ENCODE results near the gene AGTRAP. TPM values are rescaled to one million over a fixed set of nuclear protein-coding genes. Genes with fewer than 3 reads are reported as not detected.

The AGTRAP gene
- total and polyA plus RNA-seq, 2 donors (not counting 1 experiment from before 2014, with no cell fraction given), result 25.5 to 58.8 TPM

- peaks cover 5% of the 10 kb centered on the region for H3K36me3 ChIP-seq (ENCODE audit: control insufficient read depth, insufficient read depth, low read length)
- peak; percentile 12 to 23 for DNase-seq (ENCODE audit: low read depth in 2 of 2)
- TF ChIP-seq, protein P1, sequence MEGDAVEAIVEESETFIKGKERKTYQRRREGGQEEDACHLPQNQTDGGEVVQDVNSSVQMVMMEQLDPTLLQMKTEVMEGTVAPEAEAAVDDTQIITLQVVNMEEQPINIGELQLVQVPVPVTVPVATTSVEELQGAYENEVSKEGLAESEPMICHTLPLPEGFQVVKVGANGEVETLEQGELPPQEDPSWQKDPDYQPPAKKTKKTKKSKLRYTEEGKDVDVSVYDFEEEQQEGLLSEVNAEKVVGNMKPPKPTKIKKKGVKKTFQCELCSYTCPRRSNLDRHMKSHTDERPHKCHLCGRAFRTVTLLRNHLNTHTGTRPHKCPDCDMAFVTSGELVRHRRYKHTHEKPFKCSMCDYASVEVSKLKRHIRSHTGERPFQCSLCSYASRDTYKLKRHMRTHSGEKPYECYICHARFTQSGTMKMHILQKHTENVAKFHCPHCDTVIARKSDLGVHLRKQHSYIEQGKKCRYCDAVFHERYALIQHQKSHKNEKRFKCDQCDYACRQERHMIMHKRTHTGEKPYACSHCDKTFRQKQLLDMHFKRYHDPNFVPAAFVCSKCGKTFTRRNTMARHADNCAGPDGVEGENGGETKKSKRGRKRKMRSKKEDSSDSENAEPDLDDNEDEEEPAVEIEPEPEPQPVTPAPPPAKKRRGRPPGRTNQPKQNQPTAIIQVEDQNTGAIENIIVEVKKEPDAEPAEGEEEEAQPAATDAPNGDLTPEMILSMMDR (conservative IDR thresholded peaks at IDR 0.05 in 1 of 2, IDR thresholded peaks at IDR 0.05 in 1 of 2; ENCODE audit: low read depth in 1 of 2, low read length in 2 of 2), result peak; percentile 28 to 47
- no peak for TF ChIP-seq EZH2 (IDR thresholded peaks at IDR 0.05; ENCODE audit: low read length, missing control alignments)
Measured at GRCh38 chr1:11749203-11749689, 13.3 kb downstream of the AGTRAP start.

DNA sequence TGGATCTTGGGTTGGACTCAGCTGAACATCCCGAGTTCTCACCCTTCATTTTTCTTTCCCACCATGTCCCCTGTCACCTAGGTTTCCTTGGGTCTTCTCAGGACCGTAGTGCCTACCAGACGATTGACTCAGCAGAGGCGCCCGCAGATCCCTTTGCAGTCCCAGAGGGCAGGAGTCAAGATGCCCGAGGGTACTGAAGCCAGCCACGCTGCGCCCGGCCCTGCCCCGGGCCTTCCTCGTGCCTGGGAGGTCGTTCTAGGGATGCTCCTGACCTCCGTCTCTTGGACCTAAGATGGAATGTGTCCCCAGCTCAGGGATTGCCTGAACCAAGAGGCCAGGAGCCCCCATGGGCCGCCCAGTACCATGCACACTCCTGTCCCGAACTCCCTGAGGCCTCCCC lies 14.1 kb downstream of the AGTRAP start:
- H3K36me3 ChIP-seq (ENCODE audit: control insufficient read depth, insufficient read depth, low read length), result peaks cover 5% of the 10 kb centered on the region
- no peak overlapping the region for H3K27ac ChIP-seq (ENCODE audit: insufficient read depth, low read length)
- H3K4me2 ChIP-seq (ENCODE audit: extremely low read depth, insufficient read depth, low read length), result no peak overlapping the region
- H3K4me3 ChIP-seq (replicated peaks in 1 of 4; ENCODE audit: control extremely low read depth in 1 of 4, insufficient read depth in 1 of 4, low read depth in 3 of 4, low read length in 4 of 4), result no peak overlapping the region
- no peaks in the 10 kb centered on the region for H3K4me1 ChIP-seq (ENCODE audit: control insufficient read depth, extremely low read depth, insufficient read depth, low read length)
- no peak for TF ChIP-seq EZH2 (IDR thresholded peaks at IDR 0.05; ENCODE audit: low read length, missing control alignments)
- TF ChIP-seq, protein P1 (conservative IDR thresholded peaks at IDR 0.05 in 1 of 2, IDR thresholded peaks at IDR 0.05 in 1 of 2; ENCODE audit: low read depth in 1 of 2, low read length in 2 of 2), result no peak
- H3K79me2 ChIP-seq (ENCODE audit: control insufficient read depth, insufficient read depth, low read length), result no peaks in the 10 kb centered on the region
- H3K27me3 ChIP-seq (ENCODE audit: control insufficient read depth, insufficient read depth, low read length), result no peaks in the 10 kb centered on the region
- H4K20me1 ChIP-seq (ENCODE audit: control insufficient read depth, extremely low read depth, insufficient read depth, low read length), result no peaks in the 10 kb centered on the region
- no peak overlapping the region for H3K9ac ChIP-seq (ENCODE audit: insufficient read depth, low read length)
- no peak for DNase-seq (ENCODE audit: low read depth in 2 of 2)
- H3K9me3 ChIP-seq (ENCODE audit: control insufficient read depth, insufficient read depth, low read depth, low read length), result no peaks in the 10 kb centered on the region
- no peak overlapping the region for H2AFZ ChIP-seq (ENCODE audit: low read length)

More at GRCh38 chr1:11749203-11749689, 13.3 kb downstream of the AGTRAP start:
- Histone ChIP-seq H3K9me3 (ENCODE audit: control insufficient read depth, insufficient read depth, low read depth, low read length) (no peaks in the 10 kb centered on the region), H3K79me2 (ENCODE audit: control insufficient read depth, insufficient read depth, low read length) (no peaks in the 10 kb centered on the region), H3K4me1 (ENCODE audit: control insufficient read depth, extremely low read depth, insufficient read depth, low read length) (no peaks in the 10 kb centered on the region), H2AFZ (ENCODE audit: low read length) (no peak overlapping the region), H3K4me3 (replicated peaks in 1 of 4; ENCODE audit: control extremely low read depth in 1 of 4, insufficient read depth in 1 of 4, low read depth in 3 of 4, low read length in 4 of 4) (no peak overlapping the region), H4K20me1 (ENCODE audit: control insufficient read depth, extremely low read depth, insufficient read depth, low read length) (no peaks in the 10 kb centered on the region), H3K4me2 (ENCODE audit: extremely low read depth, insufficient read depth, low read length) (no peak overlapping the region), H3K27me3 (ENCODE audit: control insufficient read depth, insufficient read depth, low read length) (no peaks in the 10 kb centered on the region), H3K9ac (ENCODE audit: insufficient read depth, low read length) (no peak overlapping the region), H3K27ac (ENCODE audit: insufficient read depth, low read length) (no peak overlapping the region)

DNA sequence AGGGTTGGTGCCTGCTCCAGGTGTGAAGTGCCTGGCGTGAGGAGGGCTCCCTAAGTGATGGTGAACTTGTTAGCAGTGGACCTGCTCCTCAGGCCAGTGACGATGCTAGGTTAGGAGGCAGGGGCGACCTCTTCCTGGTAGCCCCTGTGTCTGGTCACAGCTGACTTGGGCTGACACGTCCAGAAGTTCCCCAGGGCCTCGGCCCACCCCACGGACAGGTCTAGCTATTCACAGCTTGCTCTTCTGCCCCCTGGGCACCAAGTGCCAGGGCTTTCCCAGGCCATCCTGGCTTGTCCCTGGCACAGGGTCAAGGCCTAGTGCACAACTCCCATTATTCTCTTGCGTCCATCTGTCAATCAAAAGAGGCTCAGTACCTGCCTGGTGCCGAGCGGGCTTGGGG lies 15.2 kb downstream of the AGTRAP start:
- Histone ChIP-seq H3K36me3 (ENCODE audit: control insufficient read depth, insufficient read depth, low read length) (peaks cover 5% of the 10 kb centered on the region), H3K79me2 (ENCODE audit: control insufficient read depth, insufficient read depth, low read length) (no peaks in the 10 kb centered on the region), H3K4me3 (replicated peaks in 1 of 4; ENCODE audit: control extremely low read depth in 1 of 4, insufficient read depth in 1 of 4, low read depth in 3 of 4, low read length in 4 of 4) (no peak overlapping the region), H3K9me3 (ENCODE audit: control insufficient read depth, insufficient read depth, low read depth, low read length) (no peaks in the 10 kb centered on the region), H3K27me3 (ENCODE audit: control insufficient read depth, insufficient read depth, low read length) (peaks cover 3% of the 10 kb centered on the region), H3K4me1 (ENCODE audit: control insufficient read depth, extremely low read depth, insufficient read depth, low read length) (no peaks in the 10 kb centered on the region), H3K27ac (ENCODE audit: insufficient read depth, low read length) (no peak overlapping the region), H3K4me2 (ENCODE audit: extremely low read depth, insufficient read depth, low read length) (no peak overlapping the region), H4K20me1 (ENCODE audit: control insufficient read depth, extremely low read depth, insufficient read depth, low read length) (no peaks in the 10 kb centered on the region), H2AFZ (ENCODE audit: low read length) (no peak overlapping the region), H3K9ac (ENCODE audit: insufficient read depth, low read length) (no peak overlapping the region)
- no peak for DNase-seq (ENCODE audit: low read depth in 2 of 2)
- no peak for TF ChIP-seq EZH2 (IDR thresholded peaks at IDR 0.05; ENCODE audit: low read length, missing control alignments)
- TF ChIP-seq, protein P1 (conservative IDR thresholded peaks at IDR 0.05 in 1 of 2, IDR thresholded peaks at IDR 0.05 in 1 of 2; ENCODE audit: low read depth in 1 of 2, low read length in 2 of 2), result no peak

Measured in fibroblast of lung (primary cell).